ENCODE data around the gene CUX1. TPM values are rescaled to one million over a fixed set of nuclear protein-coding genes. Genes with fewer than 3 reads are reported as not detected.
A peak's percentile ranks its signal among the peaks of the same experiment; 100 is the strongest.

Gene CUX1
- total RNA-seq, 1 experiment from 2014 or later = 116 TPM

DNA sequence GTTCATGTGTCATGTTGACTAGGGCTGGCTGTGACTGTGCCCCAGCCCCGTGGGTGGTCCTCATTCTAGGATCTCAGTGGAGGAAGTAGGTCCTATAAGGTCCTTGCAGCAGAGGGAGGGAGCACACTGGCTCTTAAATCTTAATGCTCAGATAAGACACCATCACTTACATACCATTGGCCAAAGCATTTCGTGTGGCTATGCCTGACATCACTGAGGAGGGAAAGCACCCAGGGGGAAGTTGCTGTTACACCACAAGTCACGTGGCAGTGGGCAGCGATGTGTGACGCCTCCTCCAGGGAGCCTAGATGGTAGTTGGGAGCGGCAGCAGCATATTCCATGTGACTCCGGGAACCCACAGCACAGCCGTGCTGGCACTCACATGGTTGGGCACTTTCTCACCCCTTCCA, 244.6 kb downstream of the CUX1 start:
- H3K27me3 ChIP-seq (replicated peaks; ENCODE audit: control insufficient read depth, insufficient read depth, low read length) = no peaks in the 10 kb centered on the region
- peaks cover 68% of the 10 kb centered on the region for H3K36me3 Mint-ChIP-seq (ENCODE audit: insufficient read depth, unreplicated experiment)
- no TSS peak for BruUV-seq (replicated peaks)
- no peaks in the 10 kb centered on the region for H3K36me3 ChIP-seq (ENCODE audit: control insufficient read depth, insufficient read depth, low read length)
- H3K9me3 Mint-ChIP-seq (ENCODE audit: unreplicated experiment) = no peaks in the 10 kb centered on the region
- peak overlapping the region; percentile 77 for H3K27ac Mint-ChIP-seq (ENCODE audit: unreplicated experiment)
- no peak for DNase-seq
- H3K4me3 Mint-ChIP-seq (ENCODE audit: unreplicated experiment) = no peak overlapping the region
- peaks cover 18% of the 10 kb centered on the region for H3K4me1 ChIP-seq
- no peak overlapping the region for H3K4me3 ChIP-seq (ENCODE audit: low read depth, low read length)
- ChIA-PET POLR2A (no interaction called here), CTCF (no interaction called here)
- TF ChIP-seq CTCF (IDR thresholded peaks at IDR 0.05; ENCODE audit: insufficient read depth in 1 of 2, low read depth in 1 of 2, low read length in 1 of 2, severe bottlenecking in 1 of 2, unreplicated experiment in 1 of 2) = no peak
- intact Hi-C loops (cut with micrococcal nuclease; ENCODE audit: unreplicated experiment) = loop anchor here (5.0 kb wide), 2 partner anchors 35 to 40 kb away; no protein-coding TSS in a partner anchor
- H3K9me3 ChIP-seq = no peaks in the 10 kb centered on the region
- peaks cover 19% of the 10 kb centered on the region for H3K4me1 Mint-ChIP-seq (ENCODE audit: low read depth, unreplicated experiment)
- H3K27me3 Mint-ChIP-seq (ENCODE audit: insufficient read depth, unreplicated experiment) = no peaks in the 10 kb centered on the region

DNA sequence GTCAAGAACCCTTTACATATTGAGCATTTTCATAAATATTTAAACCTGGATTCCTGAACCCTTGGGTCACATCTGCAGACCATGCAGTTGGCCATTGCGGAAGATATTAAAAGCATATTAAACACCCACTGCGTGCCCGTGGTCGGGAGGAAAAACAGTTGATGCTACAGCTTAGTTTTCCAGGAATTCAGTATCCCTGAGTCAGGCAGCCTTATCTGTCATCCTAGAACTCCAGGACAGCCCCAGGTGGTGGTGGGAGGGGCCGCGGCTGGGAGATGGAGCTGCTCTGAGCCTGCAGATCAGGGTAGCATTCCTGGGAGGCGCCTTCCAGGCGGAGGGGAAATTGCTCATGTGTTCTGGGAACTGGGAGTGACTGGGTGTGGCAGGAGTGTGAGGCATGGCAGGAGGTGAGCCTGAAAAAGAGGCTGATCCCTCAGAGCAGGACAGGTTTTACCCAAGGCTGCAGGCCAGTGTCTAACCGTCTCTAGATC, 246.3 kb downstream of the CUX1 start:
- Mint-ChIP-seq H3K4me1 (ENCODE audit: low read depth, unreplicated experiment) (peaks cover 19% of the 10 kb centered on the region), H3K27ac (ENCODE audit: unreplicated experiment) (peak overlapping the region; percentile 86), H3K36me3 (ENCODE audit: insufficient read depth, unreplicated experiment) (peaks cover 65% of the 10 kb centered on the region), H3K4me3 (ENCODE audit: unreplicated experiment) (peak overlapping the region; percentile 10), H3K27me3 (ENCODE audit: insufficient read depth, unreplicated experiment) (no peaks in the 10 kb centered on the region), H3K9me3 (ENCODE audit: unreplicated experiment) (no peaks in the 10 kb centered on the region)
- no peak for TF ChIP-seq CTCF (IDR thresholded peaks at IDR 0.05; ENCODE audit: insufficient read depth in 1 of 2, low read depth in 1 of 2, low read length in 1 of 2, severe bottlenecking in 1 of 2, unreplicated experiment in 1 of 2)
- BruUV-seq (replicated peaks) = no TSS peak
- no peak overlapping the region for H3K4me3 ChIP-seq (ENCODE audit: low read depth, low read length)
- intact Hi-C loops (cut with micrococcal nuclease; ENCODE audit: unreplicated experiment) = loop anchor here (5.0 kb wide), 2 partner anchors 34 to 41 kb away; no protein-coding TSS in a partner anchor
- CTCF ChIA-PET = interaction anchor here (0.5 to 1.8 kb wide), 4 partner anchors 26 to 129 kb away, joined by 3 to 6 read pairs (median 4); no protein-coding TSS in a partner anchor
- DNase-seq = peak; percentile 67 to 86
- no peaks in the 10 kb centered on the region for H3K9me3 ChIP-seq
- no peaks in the 10 kb centered on the region for H3K36me3 ChIP-seq (ENCODE audit: control insufficient read depth, insufficient read depth, low read length)
- POLR2A ChIA-PET = interaction anchor here (1.1 kb wide), 1 partner anchor 51 kb away, joined by 5 read pairs; no protein-coding TSS in a partner anchor
- peaks cover 18% of the 10 kb centered on the region for H3K4me1 ChIP-seq
- H3K27me3 ChIP-seq (replicated peaks; ENCODE audit: control insufficient read depth, insufficient read depth, low read length) = no peaks in the 10 kb centered on the region

DNA sequence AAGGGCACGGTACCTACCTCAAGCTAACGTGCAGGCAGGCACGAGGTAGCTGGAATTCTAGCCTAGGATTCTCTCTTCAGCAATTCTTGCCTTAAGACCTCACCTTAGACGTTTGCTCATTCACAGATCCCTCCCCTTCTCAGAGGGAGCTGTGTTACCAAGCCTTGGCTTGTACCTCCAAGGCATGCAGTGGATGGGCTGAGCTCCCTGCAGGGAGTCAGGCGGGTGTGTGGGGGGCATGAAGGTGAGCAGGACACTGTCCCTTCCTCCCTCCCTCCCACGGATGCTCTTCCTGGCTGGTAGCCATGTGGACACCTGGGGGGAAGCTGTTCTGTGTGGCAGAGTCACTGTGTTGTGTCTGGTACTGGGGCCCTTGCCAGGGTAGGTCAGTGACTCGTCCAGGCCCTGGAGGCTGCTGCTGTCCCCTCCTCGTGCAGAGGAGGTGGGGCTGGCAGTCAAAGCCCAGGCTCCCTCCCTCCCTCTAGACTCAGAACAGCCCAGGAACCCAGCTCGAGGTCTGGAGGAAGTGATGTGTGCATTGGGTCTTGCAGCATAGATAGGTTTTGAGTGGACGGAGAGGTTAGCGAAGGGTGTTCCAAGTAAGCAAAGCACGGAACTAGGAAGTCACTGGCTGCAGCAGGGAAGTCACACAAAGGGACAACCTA, 247.1 kb downstream of the CUX1 start:
- peak; percentile 29 to 47 for DNase-seq
- no peaks in the 10 kb centered on the region for H3K9me3 ChIP-seq
- peaks cover 65% of the 10 kb centered on the region for H3K36me3 Mint-ChIP-seq (ENCODE audit: insufficient read depth, unreplicated experiment)

More for the DNA sequence above, 247.1 kb downstream of the CUX1 start:
- Mint-ChIP-seq H3K4me1 (ENCODE audit: low read depth, unreplicated experiment) (peaks cover 25% of the 10 kb centered on the region), H3K9me3 (ENCODE audit: unreplicated experiment) (no peaks in the 10 kb centered on the region), H3K27ac (ENCODE audit: unreplicated experiment) (peak overlapping the region; percentile 86), H3K27me3 (ENCODE audit: insufficient read depth, unreplicated experiment) (no peaks in the 10 kb centered on the region), H3K4me3 (ENCODE audit: unreplicated experiment) (peak overlapping the region; percentile 21)
- peaks cover 18% of the 10 kb centered on the region for H3K4me1 ChIP-seq
- BruUV-seq (replicated peaks) = no TSS peak
- intact Hi-C loops (cut with micrococcal nuclease; ENCODE audit: unreplicated experiment) = loop anchor here (5.0 kb wide), 2 partner anchors 33 to 42 kb away; no protein-coding TSS in a partner anchor
- TF ChIP-seq CTCF (IDR thresholded peaks at IDR 0.05; ENCODE audit: insufficient read depth in 1 of 2, low read depth in 1 of 2, low read length in 1 of 2, severe bottlenecking in 1 of 2, unreplicated experiment in 1 of 2) = no peak
- no peaks in the 10 kb centered on the region for H3K36me3 ChIP-seq (ENCODE audit: control insufficient read depth, insufficient read depth, low read length)
- ChIA-PET CTCF (interaction anchor here (0.5 to 1.8 kb wide), 3 partner anchors 25 to 43 kb away, joined by 3 to 5 read pairs (median 4); no protein-coding TSS in a partner anchor), POLR2A (interaction anchor here (1.1 kb wide), 1 partner anchor 51 kb away, joined by 5 read pairs; no protein-coding TSS in a partner anchor)
- H3K27me3 ChIP-seq (replicated peaks; ENCODE audit: control insufficient read depth, insufficient read depth, low read length) = no peaks in the 10 kb centered on the region
- no peak overlapping the region for H3K4me3 ChIP-seq (ENCODE audit: low read depth, low read length)

Data from Caco-2 (cell line).